Activated CD8-positive, alpha-beta memory T cell treated with anti-CD3 and anti-CD28 coated beads, Interleukin-2, amount 50 U/mL, for 24 hours (primary cell): ENCODE measurements around the gene DCD.
"Not testable (repeated sequence)": the region's sequence is repeated elsewhere in the genome, so short reads cannot be mapped to it uniquely, and the experiment has no call there.

Experiments
- DNase-seq: peaks from one replicate; pipeline ENCODE4 v3.0.0-alpha.2; 2020; ENCODE audit errors: extremely low read depth

The DCD gene

GRCh38 chr12:54648265-54648664 lies at the start of gene DCD:
Gene DCD (minus strand): TSS chr12:54648365. CDS start chr12:54648303, 62 bp downstream.
- no peak for DNase-seq

- DNase-seq = no peak
Measured at GRCh38 chr12:54697851-54698250, 49.7 kb upstream of the DCD start.

DNA sequence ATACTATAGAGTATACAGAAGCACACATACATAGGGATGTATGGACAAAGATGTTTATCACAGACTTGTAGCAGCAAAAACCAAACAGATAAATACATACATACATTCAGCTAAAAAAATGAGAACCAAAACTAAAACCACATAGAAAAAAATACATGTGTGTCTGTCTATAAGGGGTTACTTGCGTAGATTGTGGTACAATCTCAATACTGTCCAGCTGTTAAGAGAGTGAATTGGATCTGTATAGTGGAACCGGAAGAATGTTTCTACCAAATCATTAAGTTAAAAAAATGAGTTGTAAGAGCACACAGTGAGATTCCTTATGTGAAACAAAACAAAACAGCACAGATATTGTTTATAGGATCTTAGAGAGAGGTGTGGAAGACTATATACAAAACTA lies 44.2 kb upstream of the DCD start:
- DNase-seq = no peak

GRCh38 chr12:54689984-54690383 lies 41.8 kb upstream of the DCD start:
- DNase-seq = no peak

- no peak for DNase-seq
Measured at GRCh38 chr12:54689034-54689372, 40.8 kb upstream of the DCD start.

- no peak for DNase-seq
Measured at GRCh38 chr12:54688309-54689033, 40.3 kb upstream of the DCD start.

GRCh38 chr12:54684636-54685630 lies 36.8 kb upstream of the DCD start:
- DNase-seq = no peak

- no peak for DNase-seq
Measured at GRCh38 chr12:54683398-54683797, 35.2 kb upstream of the DCD start.

DNA sequence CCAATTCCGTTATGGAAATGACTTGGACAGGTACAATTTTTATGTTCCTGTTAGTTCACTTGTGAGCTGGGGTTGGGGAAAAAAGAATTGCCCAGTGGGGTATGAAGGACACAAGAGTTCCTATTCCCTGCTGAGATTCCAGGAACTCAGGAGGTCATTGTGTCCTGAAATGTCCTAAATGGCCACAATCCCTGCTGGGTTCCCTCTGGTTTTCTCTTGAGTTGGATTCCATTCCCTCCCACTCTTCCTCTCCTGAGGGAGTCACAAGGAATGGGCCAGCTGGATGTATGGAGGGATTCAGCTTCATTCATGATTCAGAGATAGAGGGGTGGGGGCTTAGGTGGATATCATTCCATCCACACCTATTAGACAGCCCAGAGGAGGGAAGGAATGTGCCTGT lies 34.5 kb upstream of the DCD start:
- DNase-seq = no peak

GRCh38 chr12:54680374-54680773 lies 32.2 kb upstream of the DCD start:
- no peak for DNase-seq

DNA sequence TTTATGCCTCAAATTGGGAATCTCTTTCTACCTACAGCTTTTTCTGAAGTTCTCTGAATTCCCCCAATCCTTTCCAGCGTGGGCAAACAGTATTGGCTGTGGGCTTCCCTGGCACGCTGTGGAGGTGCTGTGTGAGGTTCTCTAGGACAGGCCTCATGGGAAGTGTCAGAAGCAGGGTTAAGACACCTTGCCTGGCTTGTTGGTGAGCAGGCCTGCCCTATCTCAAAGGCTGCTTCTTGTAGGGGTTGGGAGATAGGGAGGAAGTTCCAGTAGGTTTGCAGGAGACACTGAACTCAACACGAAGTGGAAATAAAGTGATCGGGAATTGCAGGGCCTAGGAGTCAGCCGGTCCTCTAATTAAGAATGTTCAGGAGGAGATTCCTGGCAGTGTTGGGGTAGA lies 30.0 kb upstream of the DCD start:
- no peak for DNase-seq

- no peak for DNase-seq
Measured at GRCh38 chr12:54667945-54668344, 19.8 kb upstream of the DCD start.

DNA sequence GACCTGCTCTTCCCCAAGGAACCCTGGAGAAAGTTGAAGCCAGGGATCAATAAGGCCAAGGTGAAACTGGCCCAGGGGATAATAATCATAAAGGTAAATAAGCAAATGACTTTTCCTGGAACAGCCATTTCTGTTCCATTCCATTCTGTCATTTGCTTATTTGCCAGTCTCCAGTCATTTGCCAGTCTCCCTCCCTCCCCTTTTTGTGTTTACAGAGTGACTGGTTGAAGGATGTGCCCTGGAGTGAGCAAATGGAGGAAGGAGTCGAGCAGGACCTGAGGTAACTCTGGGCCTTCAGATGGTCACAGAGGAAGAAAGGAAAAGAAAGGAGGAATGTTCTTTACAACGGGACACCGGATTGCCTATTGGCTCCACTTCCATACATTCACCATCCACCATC lies 17.8 kb upstream of the DCD start:
- no peak for DNase-seq

DNA sequence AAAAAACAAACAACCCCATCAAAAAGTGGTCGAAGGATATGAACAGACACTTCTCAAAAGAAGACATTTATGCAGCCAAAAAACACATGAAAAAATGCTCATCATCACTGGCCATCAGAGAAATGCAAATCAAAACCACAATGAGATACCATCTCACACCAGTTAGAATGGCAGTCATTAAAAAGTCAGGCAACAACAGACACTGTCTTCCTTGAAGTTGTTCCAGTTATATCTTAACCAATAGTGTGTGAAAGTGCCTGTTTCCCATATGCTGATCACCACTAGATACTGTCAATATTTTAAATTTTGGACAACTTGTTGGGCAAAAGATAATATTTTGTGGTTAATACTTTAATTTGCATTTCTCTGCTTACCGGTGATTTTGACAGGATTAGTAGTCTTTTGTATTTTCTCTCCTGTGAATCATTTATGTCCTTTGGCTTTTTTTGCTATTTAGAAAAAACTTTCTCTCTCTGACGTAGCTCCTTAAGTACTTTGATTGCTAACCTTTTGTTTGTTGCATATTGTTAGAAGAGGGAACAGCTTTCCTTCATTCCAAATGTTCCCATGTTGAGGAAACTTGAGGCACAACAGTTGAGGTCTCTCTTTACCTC lies 17.0 kb upstream of the DCD start:
- DNase-seq = not testable (repeated sequence)

- DNase-seq = no peak
Measured at GRCh38 chr12:54663603-54664002, 15.4 kb upstream of the DCD start.

DNA sequence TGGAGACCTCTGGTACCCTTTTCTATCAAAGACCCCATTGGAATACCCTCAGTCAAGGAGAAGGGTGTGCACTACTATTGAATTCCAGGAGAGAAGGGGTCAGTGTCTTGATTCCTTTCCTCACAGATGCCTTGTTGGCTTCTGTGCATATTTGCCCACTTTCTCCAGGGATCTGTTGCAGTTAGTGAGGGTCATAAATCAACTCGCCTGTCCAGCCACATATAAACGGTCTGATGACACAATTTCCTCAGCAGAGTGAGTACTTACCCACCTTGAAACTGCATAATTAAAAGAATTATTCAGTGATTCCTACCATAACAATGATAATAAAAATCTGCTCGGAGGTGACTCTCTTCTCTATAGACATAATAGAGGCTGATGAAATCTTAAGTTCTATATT lies 13.9 kb upstream of the DCD start:
- no peak for DNase-seq

DNA sequence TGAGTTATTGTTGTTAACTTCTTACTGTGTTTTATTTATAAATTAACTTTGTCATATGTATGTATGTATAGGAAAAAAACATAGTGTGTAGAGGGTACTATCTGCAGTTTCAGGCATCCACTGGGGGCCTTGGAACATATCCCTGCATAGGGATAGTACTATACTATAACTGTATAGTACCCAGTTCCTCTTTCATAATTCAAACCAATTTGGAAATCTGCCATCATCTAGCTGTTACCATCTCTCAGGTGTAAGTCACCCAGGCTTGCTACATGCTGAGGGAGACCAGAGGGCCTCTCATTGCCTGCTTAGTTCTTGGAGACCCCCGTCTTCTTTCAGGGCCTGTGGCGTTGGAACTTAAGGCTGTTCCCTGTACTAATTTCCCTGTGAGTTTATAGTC lies 12.9 kb upstream of the DCD start:
- no peak for DNase-seq

GRCh38 chr12:54660320-54660962 lies 12.3 kb upstream of the DCD start:
- no peak for DNase-seq

GRCh38 chr12:54658306-54659264 lies 10.4 kb upstream of the DCD start:
- DNase-seq = peak; percentile 13

DNA sequence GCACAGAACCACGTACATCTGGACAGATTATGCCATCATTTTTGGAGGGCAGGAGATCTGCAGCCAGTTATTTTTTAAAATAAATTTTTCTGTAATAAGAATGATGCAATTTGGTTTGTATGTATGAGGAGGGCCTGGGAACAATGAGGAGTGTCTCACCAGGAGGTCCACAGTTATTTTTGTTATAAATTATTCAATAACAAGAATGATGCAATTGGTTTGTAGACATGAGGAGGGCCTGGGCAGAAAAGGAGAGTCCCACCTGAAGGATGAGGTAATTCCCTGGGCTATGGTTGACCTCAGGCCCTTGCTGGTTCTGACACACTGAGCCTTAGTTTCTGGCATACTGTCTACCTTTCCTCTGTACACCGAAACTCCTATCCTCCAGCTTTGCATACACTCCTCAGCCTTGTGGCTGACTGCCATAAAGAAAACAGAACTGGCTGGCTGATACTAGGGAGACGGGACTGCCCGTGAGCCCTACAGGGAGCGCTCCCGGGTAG lies 9.0 kb upstream of the DCD start:
- DNase-seq = no peak

DNA sequence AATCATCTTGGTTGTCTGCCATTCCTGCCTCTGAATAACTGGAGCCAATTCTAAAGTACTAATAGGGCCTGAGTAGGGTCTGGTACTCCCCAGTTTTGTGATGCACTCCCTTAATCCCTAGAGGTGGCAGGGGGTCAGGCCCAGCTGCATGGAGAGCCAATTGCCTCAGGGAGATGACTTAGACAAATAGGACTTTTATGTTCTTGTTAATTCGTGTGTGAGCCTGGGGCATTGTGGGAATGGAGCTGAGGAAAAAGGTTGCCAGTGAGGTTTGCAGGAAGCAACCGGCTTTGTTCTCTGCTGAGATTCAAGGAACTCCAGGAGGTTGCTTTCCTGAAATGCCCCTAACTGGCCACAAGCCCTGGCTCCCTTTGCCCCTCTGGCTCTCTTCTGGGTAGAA lies 6.8 kb upstream of the DCD start:
- DNase-seq = no peak
